Lung (tissue), 12 donors: ENCODE results near the gene IQCH. TPM values are rescaled to one million over a fixed set of nuclear protein-coding genes. Genes with fewer than 3 reads are reported as not detected.

Source experiments
- ATAC-seq: fragments of 200-7000 bp; cut with Tn5 transposase; one replicate; pipeline ENCODE4 v1.9.1; 2020; ENCODE audit warnings: moderate number of reproducible peaks; ENCODE audit not compliant: insufficient read depth, low FRiP score
- DNase-seq, 3 donors: peaks; one replicate each; pipeline ENCODE4 v3.0.0-alpha.2; 2013 to 2017
- H3K27ac ChIP-seq, 2 donors: one replicate each; pipeline ENCODE4 v1.5.1; 2013; ENCODE audit warnings: mild to moderate bottlenecking in 2 of 2, moderate library complexity in 2 of 2, control low read depth in 1 of 2, inconsistent platforms in 1 of 2, low read depth in 1 of 2, low read length in 1 of 2
- H3K27me3 ChIP-seq, 3 donors: one replicate each; pipeline ENCODE4 v1.5.1; 2013; ENCODE audit warnings: low read length in 2 of 3; ENCODE audit not compliant: control insufficient read depth in 3 of 3, insufficient read depth in 3 of 3
- H3K36me3 ChIP-seq, 4 donors: one replicate each; pipeline ENCODE4 v1.5.1; 2013; ENCODE audit warnings: low read length in 4 of 4, mild to moderate bottlenecking in 1 of 4, moderate library complexity in 1 of 4; ENCODE audit not compliant: control insufficient read depth in 4 of 4, insufficient read depth in 4 of 4
- H3K4me1 ChIP-seq, 5 donors: one replicate each; pipeline ENCODE4 v1.5.1; 2013; ENCODE audit warnings: low read length in 5 of 5, mild to moderate bottlenecking in 2 of 5, moderate library complexity in 1 of 5; ENCODE audit not compliant: control insufficient read depth in 5 of 5, insufficient read depth in 5 of 5
- H3K4me3 ChIP-seq: one replicate; pipeline ENCODE4 v1.5.1; 2013; ENCODE audit warnings: mild to moderate bottlenecking, control low read depth, moderate library complexity
- H3K9ac ChIP-seq, 2 donors: one replicate each; pipeline ENCODE4 v1.5.1; 2013; ENCODE audit warnings: low read length in 2 of 2, control low read depth in 1 of 2; ENCODE audit not compliant: insufficient read depth in 1 of 2
- H3K9me3 ChIP-seq, 4 donors: one replicate each; pipeline ENCODE4 v1.5.1; 2013; ENCODE audit warnings: low read length in 3 of 4, mild to moderate bottlenecking in 1 of 4, moderate library complexity in 1 of 4; ENCODE audit not compliant: control insufficient read depth in 4 of 4, insufficient read depth in 3 of 4
- CTCF ChIP-seq: IDR thresholded peaks from 2 replicates; pipeline ENCODE4 v1.5.1; 2012; ENCODE audit warnings: mild to moderate bottlenecking; ENCODE audit errors: control extremely low read depth, extremely low read depth
- WGBS, 2 donors: extraction: QIAGEN DNeasy Blood & Tissue Kit; methylation state at CpG; one replicate each; pipeline ENCODE4 v1.1.7; 2013; 5-methylcytosine and 5-hydroxymethylcytosine counted together
- polyA plus RNA-seq, 2 donors: library from polyadenylated mRNA; stranded (reverse); fragments of 200-250 nt; gene quantifications; one replicate each; pipeline ENCODE4 v1.2.1, GENCODE V29; 2013
- total RNA-seq, 2 donors: library from RNA; depleted of rRNA in 1 of 2; stranded (reverse); fragments of >200 nt in 1 of 2; gene quantifications; one replicate each; pipeline ENCODE4 v1.2.1, GENCODE V29; 2014 to 2021
- donor health status: control.
- donor health status: control.
- donor health status: Bipolar disorder and iron deficiency.
- donor health status: healthy.
- donor health status: DM: yes; HTN: yes; CAD: no.

IQCH gene
- total and polyA plus RNA-seq, 4 donors: 1.1 to 10.5 (median 4.5) TPM

- H3K9ac ChIP-seq: no peak overlapping the region
- H3K27me3 ChIP-seq: peaks cover 0 to 68% (median 59%) of the 10 kb centered on the region in 3 donors
- no peaks in the 10 kb centered on the region for H3K36me3 ChIP-seq
- H3K27ac ChIP-seq: no peak overlapping the region
- H3K4me1 ChIP-seq: peaks cover 0 to 6% (median 0%) of the 10 kb centered on the region in 5 donors
- H3K4me3 ChIP-seq: no peak overlapping the region
- H3K9me3 ChIP-seq: no peaks in the 10 kb centered on the region
- no peak for TF ChIP-seq CTCF
- WGBS, 2 donors: 91 to 92% methylated on average over 12 of the region's 12 CpGs
- no peak for DNase-seq
- ATAC-seq: no peak
Measured at GRCh38 chr15:67465196-67465952, 210.8 kb downstream of the IQCH start.

GRCh38 chr15:67468416-67468815 lies 213.8 kb downstream of the IQCH start:
- DNase-seq (no peak), ATAC-seq (no peak)
- Histone ChIP-seq H3K4me3 (no peak overlapping the region), H3K27ac (no peak overlapping the region), H3K9ac (no peak overlapping the region), H3K4me1 (peaks cover 0 to 1% (median 0%) of the 10 kb centered on the region in 5 donors), H3K9me3 (no peaks in the 10 kb centered on the region), H3K36me3 (no peaks in the 10 kb centered on the region), H3K27me3 (peaks cover 0 to 72% (median 61%) of the 10 kb centered on the region in 3 donors)
- WGBS, 2 donors: 91 to 92% methylated on average over 3 of the region's 3 CpGs
- no peak for TF ChIP-seq CTCF

- H3K27me3 ChIP-seq: peaks cover 0 to 67% (median 59%) of the 10 kb centered on the region in 3 donors
- no peaks in the 10 kb centered on the region for H3K9me3 ChIP-seq
- no peaks in the 10 kb centered on the region for H3K4me1 ChIP-seq
- WGBS, 2 donors: 91 to 93% methylated on average over 3 of the region's 3 CpGs
- H3K4me3 ChIP-seq: no peak overlapping the region
- ATAC-seq (no peak), DNase-seq (no peak)
- no peak overlapping the region for H3K27ac ChIP-seq
- TF ChIP-seq CTCF: no peak
- H3K9ac ChIP-seq: no peak overlapping the region
- no peaks in the 10 kb centered on the region for H3K36me3 ChIP-seq
Measured at GRCh38 chr15:67469680-67470079, 215.1 kb downstream of the IQCH start.
